ENCODE results near the gene CDC42BPB. TPM values are rescaled to one million over a fixed set of nuclear protein-coding genes. Genes with fewer than 3 reads are reported as not detected.

CDC42BPB gene
- total RNA-seq, 3 donors from 2014 or later = 64.0 to 110 (median 98.0) TPM

DNA sequence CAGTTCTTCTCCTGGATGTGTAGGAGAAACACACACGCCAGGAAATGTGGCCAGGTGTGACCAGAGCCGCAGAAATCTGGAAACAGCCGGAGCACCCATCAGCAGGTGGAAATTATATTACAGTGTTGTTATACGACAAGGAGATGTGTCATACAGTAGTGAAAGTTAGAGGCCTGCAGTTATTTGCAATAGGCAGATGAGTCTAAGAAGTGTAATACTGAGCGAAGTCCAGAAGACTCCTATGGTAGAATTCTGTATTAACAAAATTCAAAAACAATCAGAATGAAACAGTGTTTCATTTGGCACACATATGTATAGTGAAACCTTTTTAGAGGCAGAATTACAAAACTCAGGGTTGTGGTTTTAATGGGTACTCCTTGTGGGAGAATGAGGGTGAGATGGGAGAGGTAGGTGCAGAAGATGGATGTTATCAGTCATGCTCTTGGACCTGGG is 174.2 kb downstream of the CDC42BPB start:
- intact Hi-C loops (cut with DNase I; ENCODE audit: low total_unique reads) = no loop called here
- TF ChIP-seq POLR2A (IDR thresholded peaks at IDR 0.05) = no peak
- TF ChIP-seq, protein P1, sequence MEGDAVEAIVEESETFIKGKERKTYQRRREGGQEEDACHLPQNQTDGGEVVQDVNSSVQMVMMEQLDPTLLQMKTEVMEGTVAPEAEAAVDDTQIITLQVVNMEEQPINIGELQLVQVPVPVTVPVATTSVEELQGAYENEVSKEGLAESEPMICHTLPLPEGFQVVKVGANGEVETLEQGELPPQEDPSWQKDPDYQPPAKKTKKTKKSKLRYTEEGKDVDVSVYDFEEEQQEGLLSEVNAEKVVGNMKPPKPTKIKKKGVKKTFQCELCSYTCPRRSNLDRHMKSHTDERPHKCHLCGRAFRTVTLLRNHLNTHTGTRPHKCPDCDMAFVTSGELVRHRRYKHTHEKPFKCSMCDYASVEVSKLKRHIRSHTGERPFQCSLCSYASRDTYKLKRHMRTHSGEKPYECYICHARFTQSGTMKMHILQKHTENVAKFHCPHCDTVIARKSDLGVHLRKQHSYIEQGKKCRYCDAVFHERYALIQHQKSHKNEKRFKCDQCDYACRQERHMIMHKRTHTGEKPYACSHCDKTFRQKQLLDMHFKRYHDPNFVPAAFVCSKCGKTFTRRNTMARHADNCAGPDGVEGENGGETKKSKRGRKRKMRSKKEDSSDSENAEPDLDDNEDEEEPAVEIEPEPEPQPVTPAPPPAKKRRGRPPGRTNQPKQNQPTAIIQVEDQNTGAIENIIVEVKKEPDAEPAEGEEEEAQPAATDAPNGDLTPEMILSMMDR (IDR thresholded peaks at IDR 0.05) = no peak
- no peak for TF ChIP-seq POLR2AphosphoS5 (IDR thresholded peaks at IDR 0.05)
- H3K4me1 ChIP-seq = no peaks in the 10 kb centered on the region
- no peak overlapping the region for H3K4me3 ChIP-seq
- no peaks in the 10 kb centered on the region for H3K27me3 ChIP-seq
- no peak overlapping the region for H3K27ac ChIP-seq
- no peaks in the 10 kb centered on the region for H3K9me3 ChIP-seq
- no peaks in the 10 kb centered on the region for H3K36me3 ChIP-seq
- DNase-seq (ENCODE audit: low spot score in 2 of 2) = no peak

Other genes starting within 250 kb of the CDC42BPB start
- gene AMN, start 134.9 kb downstream of the CDC42BPB start, total RNA-seq = under 1 TPM; 0.16 to 0.88 (median 0.66) TPM
- not detected for gene LBHD2, start 26.7 kb upstream of the CDC42BPB start, total RNA-seq
- gene EXOC3L4, start 37.2 kb upstream of the CDC42BPB start, total RNA-seq = 1 to 10 TPM in 1 of 3 donors, under 1 TPM in 1, not detected in 1; 0.66 to 1.0 TPM
- gene TNFAIP2, start 65.9 kb upstream of the CDC42BPB start, total RNA-seq = 10 to 100 TPM; 43.6 to 76.5 (median 60.0) TPM

All from breast epithelium (tissue), 4 donors.